ENCODE results near the gene TNF. TPM values are rescaled to one million over a fixed set of nuclear protein-coding genes. Genes with fewer than 3 reads are reported as not detected.

TNF gene
- total and polyA plus RNA-seq, 2 of the 13 experiments (the other 11 are each of a cell fraction or from before 2014, with no cell fraction given): not detected

DNA sequence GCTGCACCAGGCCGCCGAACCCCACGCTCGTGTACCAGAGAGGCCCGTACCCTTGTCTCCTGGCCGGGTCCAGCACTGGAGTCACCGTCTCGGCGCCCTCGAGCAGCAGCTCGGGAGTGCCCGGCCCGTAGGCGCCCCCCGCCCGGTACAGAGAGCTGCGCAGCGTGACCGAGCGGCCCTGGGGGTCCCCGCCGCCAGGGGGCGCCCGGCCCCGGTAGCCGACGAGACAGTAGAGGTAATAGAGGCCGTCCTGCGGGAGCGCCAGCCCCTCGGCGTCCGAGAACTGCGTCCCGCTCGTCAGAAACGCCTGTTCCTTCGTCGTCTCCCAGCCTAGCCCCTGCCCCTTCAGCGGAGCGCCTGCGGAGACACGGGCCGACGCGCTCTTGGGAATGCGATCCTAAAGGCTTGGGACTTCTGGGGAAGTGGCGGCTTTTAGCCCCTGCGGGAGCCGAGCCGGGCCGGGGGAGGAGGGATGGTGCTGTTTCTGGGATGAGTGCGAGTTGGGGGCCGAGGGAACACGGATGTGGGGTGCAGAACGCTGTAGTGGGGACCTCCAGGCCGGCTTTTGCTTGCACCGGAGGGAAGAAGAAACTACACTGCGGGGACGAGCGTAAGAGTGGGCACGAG, 5.6 kb downstream of the TNF start (continued):
- TF ChIP-seq TFAP4 (IDR thresholded peaks at IDR 0.05; ENCODE audit: borderline replicate concordance, low read depth) (no peak), EED (CRISPR knock-in tag; IDR thresholded peaks at IDR 0.05) (no peak), GABPA (IDR thresholded peaks at IDR 0.05; ENCODE audit: low read depth, low read length) (no peak), GABPA (CRISPR knock-in tag; IDR thresholded peaks at IDR 0.05; ENCODE audit: low read depth) (no peak), TRIM24 (CRISPR knock-in tag; IDR thresholded peaks at IDR 0.05) (no peak), ZNF780A (CRISPR knock-in tag; IDR thresholded peaks at IDR 0.05) (no peak), TEAD3 (CRISPR knock-in tag; optimal IDR thresholded peaks at IDR 0.05; ENCODE audit: borderline replicate concordance) (no peak), MEIS1 (CRISPR knock-in tag; IDR thresholded peaks at IDR 0.05; ENCODE audit: borderline replicate concordance) (no peak), HIC2 (CRISPR knock-in tag; IDR thresholded peaks at IDR 0.05; ENCODE audit: low read depth) (no peak; the same call in 1 of the 2 replicates), NFKBIZ (CRISPR knock-in tag; IDR thresholded peaks at IDR 0.05) (no peak), MIXL1 (CRISPR knock-in tag; IDR thresholded peaks at IDR 0.05) (peak; percentile 48; the same call in 1 of the 2 replicates), ZKSCAN5 (CRISPR knock-in tag; IDR thresholded peaks at IDR 0.05) (no peak), RFX5 (IDR thresholded peaks at IDR 0.05; ENCODE audit: low read depth, low read length) (no peak), ZNF333 (CRISPR knock-in tag; IDR thresholded peaks at IDR 0.05; ENCODE audit: borderline replicate concordance) (0 out of 2 replicates have a peak, but pooled peaks have one; percentile 78), ZNF580 (CRISPR knock-in tag; IDR thresholded peaks at IDR 0.05; ENCODE audit: borderline replicate concordance, low read depth) (peak; percentile 83), PAX8 (CRISPR knock-in tag; IDR thresholded peaks at IDR 0.05; ENCODE audit: borderline replicate concordance) (no peak), ZFP82 (CRISPR knock-in tag; IDR thresholded peaks at IDR 0.05; ENCODE audit: borderline replicate concordance) (no peak), MAX (IDR thresholded peaks at IDR 0.05) (peak; percentile 70), IRF1 (CRISPR knock-in tag; IDR thresholded peaks at IDR 0.05; ENCODE audit: low read depth) (no peak), ZKSCAN8 (CRISPR knock-in tag; IDR thresholded peaks at IDR 0.05; ENCODE audit: borderline replicate concordance) (no peak; the same call in 1 of the 2 replicates), NR1H2 (CRISPR knock-in tag; IDR thresholded peaks at IDR 0.05; ENCODE audit: borderline replicate concordance, low read depth) (no peak), FOSL1 (CRISPR knock-in tag; IDR thresholded peaks at IDR 0.05; ENCODE audit: borderline replicate concordance) (no peak), NFIB (CRISPR knock-in tag; IDR thresholded peaks at IDR 0.05; ENCODE audit: borderline replicate concordance) (no peak)
- TF ChIP-seq, protein P1, sequence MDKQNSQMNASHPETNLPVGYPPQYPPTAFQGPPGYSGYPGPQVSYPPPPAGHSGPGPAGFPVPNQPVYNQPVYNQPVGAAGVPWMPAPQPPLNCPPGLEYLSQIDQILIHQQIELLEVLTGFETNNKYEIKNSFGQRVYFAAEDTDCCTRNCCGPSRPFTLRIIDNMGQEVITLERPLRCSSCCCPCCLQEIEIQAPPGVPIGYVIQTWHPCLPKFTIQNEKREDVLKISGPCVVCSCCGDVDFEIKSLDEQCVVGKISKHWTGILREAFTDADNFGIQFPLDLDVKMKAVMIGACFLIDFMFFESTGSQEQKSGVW (CRISPR knock-in tag; IDR thresholded peaks at IDR 0.05; ENCODE audit: borderline replicate concordance): no peak
- TF ChIP-seq, protein P2, sequence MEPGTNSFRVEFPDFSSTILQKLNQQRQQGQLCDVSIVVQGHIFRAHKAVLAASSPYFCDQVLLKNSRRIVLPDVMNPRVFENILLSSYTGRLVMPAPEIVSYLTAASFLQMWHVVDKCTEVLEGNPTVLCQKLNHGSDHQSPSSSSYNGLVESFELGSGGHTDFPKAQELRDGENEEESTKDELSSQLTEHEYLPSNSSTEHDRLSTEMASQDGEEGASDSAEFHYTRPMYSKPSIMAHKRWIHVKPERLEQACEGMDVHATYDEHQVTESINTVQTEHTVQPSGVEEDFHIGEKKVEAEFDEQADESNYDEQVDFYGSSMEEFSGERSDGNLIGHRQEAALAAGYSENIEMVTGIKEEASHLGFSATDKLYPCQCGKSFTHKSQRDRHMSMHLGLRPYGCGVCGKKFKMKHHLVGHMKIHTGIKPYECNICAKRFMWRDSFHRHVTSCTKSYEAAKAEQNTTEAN (CRISPR knock-in tag; conservative IDR thresholded peaks at IDR 0.05): no peak
